SH-SY5Y (cell line): ENCODE results near the gene POU2AF2.

Experiments
- GATA2 ChIP-seq: IDR thresholded peaks from 2 replicates; pipeline ENCODE4 v1.6.1; 2011; ENCODE audit warnings: mild to moderate bottlenecking, low read depth, low read length
- GATA3 ChIP-seq: IDR thresholded peaks from 2 replicates; pipeline ENCODE4 v1.6.1; 2011; ENCODE audit warnings: low read depth, mild to moderate bottlenecking, low read length, moderate library complexity

The POU2AF2 gene

DNA sequence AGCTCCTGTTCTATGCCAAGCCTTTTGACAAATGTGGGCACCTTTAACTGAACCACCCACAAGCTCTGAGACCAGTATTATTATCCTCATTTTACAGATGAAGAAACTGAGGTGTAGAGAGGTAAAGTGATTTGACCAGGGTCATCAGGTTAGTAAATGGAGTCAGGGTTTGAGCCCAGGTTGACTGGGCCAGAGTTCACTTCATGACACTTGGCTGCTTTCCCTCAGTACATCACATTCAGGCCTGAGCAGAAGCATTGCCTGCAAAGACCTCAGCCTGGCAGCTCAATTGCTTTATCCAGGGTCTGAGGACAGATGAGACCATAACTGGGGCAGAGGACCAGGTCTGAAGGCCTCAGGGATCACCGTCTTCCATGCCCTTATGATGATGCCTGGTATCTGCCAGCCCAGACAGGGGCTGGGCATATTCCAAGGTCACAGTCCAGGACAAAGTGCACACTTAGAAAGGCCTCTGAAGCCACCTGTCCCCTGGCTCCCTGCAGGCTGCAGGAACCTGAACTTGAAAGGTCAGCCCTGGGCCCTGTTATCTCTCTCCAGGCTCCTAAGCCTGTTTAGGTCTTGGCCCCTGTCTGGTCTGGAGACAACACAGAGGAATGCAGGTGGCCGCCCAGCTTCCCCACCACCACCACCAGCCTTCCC, 84.8 kb downstream of the POU2AF2 start:
- TF ChIP-seq GATA2 (no peak), GATA3 (no peak)

- TF ChIP-seq GATA2 (peak; percentile 68), GATA3 (peak; percentile 57; the same call in 1 of the 2 replicates)
Measured at GRCh38 chr11:111331711-111332479, 86.4 kb downstream of the POU2AF2 start.

GRCh38 chr11:111334532-111335502, 89.3 kb downstream of the POU2AF2 start:
- peak; percentile 94 for TF ChIP-seq GATA2
- 0 out of 2 replicates have a peak, but pooled peaks have one; percentile 42 for TF ChIP-seq GATA3

- TF ChIP-seq GATA2, result no peak
- TF ChIP-seq GATA3, result no peak
Measured at GRCh38 chr11:111335549-111335948, 90.0 kb downstream of the POU2AF2 start.
